ENCODE results near the gene FAM135A.
"Not testable (repeated sequence)": the region's sequence is repeated elsewhere in the genome, so short reads cannot be mapped to it uniquely, and the experiment has no call there.

DNA sequence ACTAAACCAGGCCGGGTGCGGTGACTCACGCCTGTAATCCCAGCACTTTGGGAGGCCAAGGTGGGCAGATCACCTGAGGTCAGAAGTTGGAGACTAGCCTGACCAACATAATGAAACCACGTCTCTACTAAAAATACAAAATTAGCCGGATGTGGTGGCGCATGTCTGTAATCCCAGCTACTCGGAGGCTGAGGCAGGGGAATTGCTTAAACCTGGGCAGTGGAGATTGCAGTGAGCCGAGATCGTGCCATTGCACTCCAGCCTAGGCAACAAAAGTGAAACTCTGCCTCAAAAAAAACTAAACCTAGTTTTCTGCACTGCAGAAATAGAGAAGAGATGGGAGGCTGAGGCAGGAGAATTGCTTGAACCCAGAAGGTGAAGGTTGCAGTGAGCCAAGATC is 73.3 kb downstream of the FAM135A start:
- TF ChIP-seq, protein P1, sequence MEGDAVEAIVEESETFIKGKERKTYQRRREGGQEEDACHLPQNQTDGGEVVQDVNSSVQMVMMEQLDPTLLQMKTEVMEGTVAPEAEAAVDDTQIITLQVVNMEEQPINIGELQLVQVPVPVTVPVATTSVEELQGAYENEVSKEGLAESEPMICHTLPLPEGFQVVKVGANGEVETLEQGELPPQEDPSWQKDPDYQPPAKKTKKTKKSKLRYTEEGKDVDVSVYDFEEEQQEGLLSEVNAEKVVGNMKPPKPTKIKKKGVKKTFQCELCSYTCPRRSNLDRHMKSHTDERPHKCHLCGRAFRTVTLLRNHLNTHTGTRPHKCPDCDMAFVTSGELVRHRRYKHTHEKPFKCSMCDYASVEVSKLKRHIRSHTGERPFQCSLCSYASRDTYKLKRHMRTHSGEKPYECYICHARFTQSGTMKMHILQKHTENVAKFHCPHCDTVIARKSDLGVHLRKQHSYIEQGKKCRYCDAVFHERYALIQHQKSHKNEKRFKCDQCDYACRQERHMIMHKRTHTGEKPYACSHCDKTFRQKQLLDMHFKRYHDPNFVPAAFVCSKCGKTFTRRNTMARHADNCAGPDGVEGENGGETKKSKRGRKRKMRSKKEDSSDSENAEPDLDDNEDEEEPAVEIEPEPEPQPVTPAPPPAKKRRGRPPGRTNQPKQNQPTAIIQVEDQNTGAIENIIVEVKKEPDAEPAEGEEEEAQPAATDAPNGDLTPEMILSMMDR (conservative IDR thresholded peaks at IDR 0.05; ENCODE audit: low read depth, low read length), result not testable (repeated sequence)
- not testable (repeated sequence) for TF ChIP-seq BHLHE40 (IDR thresholded peaks at IDR 0.05; ENCODE audit: low read depth, low read length); RAD21 (IDR thresholded peaks at IDR 0.05; ENCODE audit: low read length); FOS (IDR thresholded peaks at IDR 0.05; ENCODE audit: low read depth, low read length); RFX5 (IDR thresholded peaks at IDR 0.05; ENCODE audit: low read depth, low read length); CEBPB (IDR thresholded peaks at IDR 0.05; ENCODE audit: low read depth, low read length); NFE2L2 (IDR thresholded peaks at IDR 0.05; ENCODE audit: low read depth, low read length)

All from IMR-90 (cell line).